ENCODE results near the gene KIF16B. TPM values are rescaled to one million over a fixed set of nuclear protein-coding genes. Genes with fewer than 3 reads are reported as not detected.

The KIF16B gene
- total and polyA plus RNA-seq, 2 of the 8 experiments (the other 6 are each of a cell fraction or from before 2014, with no cell fraction given): 3.0 to 9.2 TPM

- CTCF ChIA-PET (ENCODE audit: partially characterized antibody): interaction anchor here (0.7 to 3.2 kb wide), 5 partner anchors 11 to 609 kb away, joined by 3 to 12 read pairs (median 4); no protein-coding TSS in a partner anchor
- no peak for TF ChIP-seq SP2 (IDR thresholded peaks at IDR 0.05; ENCODE audit: low read length)
- TF ChIP-seq POLR2A (IDR thresholded peaks at IDR 0.05; ENCODE audit: control extremely low read depth in 1 of 2, low read depth in 2 of 2, low read length in 2 of 2): no peak
- no peak for TF ChIP-seq CTBP2 (IDR thresholded peaks at IDR 0.05; ENCODE audit: borderline replicate concordance, insufficient read depth, insufficient read length, low read length)
- TF ChIP-seq YY1 (IDR thresholded peaks at IDR 0.05; ENCODE audit: low read depth, low read length): no peak
- TF ChIP-seq KDM1A (IDR thresholded peaks at IDR 0.05; ENCODE audit: borderline replicate concordance, low read length): no peak
- TF ChIP-seq HDAC2 (IDR thresholded peaks at IDR 0.05; ENCODE audit: borderline replicate concordance in 1 of 2, low read depth in 2 of 2, low read length in 2 of 2): no peak
- TF ChIP-seq JUN (IDR thresholded peaks at IDR 0.05; ENCODE audit: low read depth, low read length): no peak
- no peak for TF ChIP-seq TBP (IDR thresholded peaks at IDR 0.05; ENCODE audit: low read depth, low read length)
- no peak for TF ChIP-seq GTF2F1 (IDR thresholded peaks at IDR 0.05; ENCODE audit: borderline replicate concordance, low read depth, low read length)
- TF ChIP-seq KDM5A (IDR thresholded peaks at IDR 0.05; ENCODE audit: low read length): no peak
- TF ChIP-seq SP1 (IDR thresholded peaks at IDR 0.05; ENCODE audit: low read depth, low read length): no peak
- no peak for TF ChIP-seq SIRT6 (IDR thresholded peaks at IDR 0.05; ENCODE audit: low read length)
- no peak for TF ChIP-seq BACH1 (IDR thresholded peaks at IDR 0.05; ENCODE audit: low read length)
- no peak for TF ChIP-seq BCL11A (IDR thresholded peaks at IDR 0.05; ENCODE audit: low read depth in 2 of 2, low read length in 2 of 2)
Observed at GRCh38 chr20:16262594-16262993, 310.7 kb downstream of the KIF16B start.

More at GRCh38 chr20:16262594-16262993, 310.7 kb downstream of the KIF16B start:
- Histone ChIP-seq H4K8ac (ENCODE audit: extremely low read depth, insufficient read depth, low read length) (no peak overlapping the region), H3K23ac (ENCODE audit: insufficient read length) (no peak overlapping the region), H3K36me3 (ENCODE audit: control insufficient read depth in 2 of 4, insufficient read depth in 4 of 4, low read length in 3 of 4) (no peaks in the 10 kb centered on the region), H4K91ac (replicated peaks; ENCODE audit: insufficient read length, low read length) (no peak overlapping the region), H3K4me3 (ENCODE audit: extremely low read depth in 1 of 4, insufficient read depth in 2 of 4, low read depth in 3 of 4, low read length in 4 of 4) (no peak overlapping the region), H4K5ac (ENCODE audit: insufficient read length, low read depth, low read length) (no peak overlapping the region), H3K56ac (replicated peaks; ENCODE audit: insufficient read length, low read depth, low read length) (no peak overlapping the region), H3K27ac (ENCODE audit: low read depth, low read length) (no peak overlapping the region), H2BK15ac (ENCODE audit: low read length) (no peak overlapping the region), H2BK120ac (replicated peaks; ENCODE audit: low read depth, low read length) (no peak overlapping the region), H3K18ac (ENCODE audit: extremely low read depth, low read length) (no peak overlapping the region), H3K23me2 (ENCODE audit: low read depth, low read length) (peaks cover 16% of the 10 kb centered on the region; the same call in 1 of the 2 replicates), H3K4me2 (ENCODE audit: insufficient read depth in 1 of 2, low read depth in 2 of 2, low read length in 2 of 2) (no peak overlapping the region), H2BK20ac (ENCODE audit: low read length) (no peak overlapping the region), H2AK5ac (ENCODE audit: low read depth, low read length) (no peak overlapping the region), H3K9ac (replicated peaks in 1 of 4; ENCODE audit: extremely low read depth in 1 of 4, low read depth in 3 of 4, low read length in 3 of 4) (no peak overlapping the region), H3K4me1 (replicated peaks in 1 of 4; ENCODE audit: control insufficient read depth in 3 of 4, insufficient read depth in 4 of 4, low read length in 3 of 4) (no peaks in the 10 kb centered on the region), H3K79me2 (ENCODE audit: control insufficient read depth in 1 of 2, insufficient read depth in 2 of 2, low read length in 2 of 2) (no peaks in the 10 kb centered on the region), H2BK12ac (ENCODE audit: low read depth, low read length) (no peak overlapping the region), H3K79me1 (ENCODE audit: low read depth, low read length) (no peaks in the 10 kb centered on the region), H3K9me3 (ENCODE audit: insufficient read depth in 2 of 2, low read depth in 1 of 2, low read length in 1 of 2) (peaks cover 0 to 9% of the 10 kb centered on the region in 2 experiments; a peak in 3 of 4 replicates), H2BK5ac (ENCODE audit: low read depth, low read length) (no peak overlapping the region), H3K4ac (replicated peaks; ENCODE audit: insufficient read length, low read depth, low read length) (no peak overlapping the region), H2AFZ (ENCODE audit: low read length) (no peak overlapping the region), H3K27me3 (replicated peaks in 1 of 4; ENCODE audit: control insufficient read depth in 3 of 4, extremely low read depth in 1 of 4, insufficient read depth in 3 of 4, low read length in 3 of 4) (no peaks in the 10 kb centered on the region), H3K14ac (ENCODE audit: insufficient read length) (no peak overlapping the region), H4K20me1 (replicated peaks in 1 of 2; ENCODE audit: control insufficient read depth in 1 of 2, insufficient read depth in 2 of 2, low read length in 2 of 2) (no peaks in the 10 kb centered on the region)
- WGBS, 2 experiments (ENCODE audit: extremely low coverage in 1 of 2, insufficient coverage in 1 of 2, insufficient read length in 1 of 2, insufficient replicate concordance in 2 of 2, low coverage in 1 of 2, low lambda C conversion rate in 2 of 2, missing lambda C conversion rate in 1 of 2): 93% methylated on average over 5 of the region's 5 CpGs; no CpG with 5 or more reads in 1 of the 2 experiments
- POLR2A ChIA-PET (ENCODE audit: partially characterized antibody): no interaction called here
- no peak for DNase-seq (ENCODE audit: low read depth in 1 of 2, low spot score in 2 of 2)
- no peak for FAIRE-seq

Data from H1 (cell line).